ENCODE measurements around the gene VASH1. TPM values are rescaled to one million over a fixed set of nuclear protein-coding genes. Genes with fewer than 3 reads are reported as not detected.

VASH1 gene
- total and polyA plus RNA-seq, 10 donors = 6.4 to 39.1 (median 19.5) TPM

DNA sequence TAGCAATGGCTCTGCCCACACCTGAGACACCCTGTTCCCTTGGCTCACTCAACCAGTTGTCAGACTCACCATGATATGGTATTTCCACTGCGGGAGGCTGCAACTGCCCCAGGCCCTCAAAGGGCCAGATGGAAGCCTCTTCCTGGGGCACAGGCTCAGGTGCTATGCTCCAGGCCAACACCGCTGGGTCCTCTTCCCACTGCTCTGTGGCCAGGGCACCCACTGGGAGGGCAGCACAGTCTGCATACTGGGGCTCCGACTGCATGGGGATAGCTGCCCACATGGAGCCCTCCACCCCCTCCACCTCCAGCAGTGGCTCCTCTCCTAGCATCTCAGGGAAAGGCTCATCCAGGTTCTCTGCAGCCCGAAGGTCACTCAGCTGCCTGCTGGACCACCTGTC, 47.7 kb downstream of the VASH1 start:
- no peak for DNase-seq
- no peak overlapping the region for H3K27ac ChIP-seq
- no peaks in the 10 kb centered on the region for H3K27me3 ChIP-seq (replicated peaks in 1 of 7)
- 94 to 100% (median 99%) methylated on average over 4 of the region's 4 CpGs for WGBS, 5 donors
- peaks cover 0 to 57% (median 41%) of the 10 kb centered on the region in 6 donors for H3K36me3 ChIP-seq
- intact Hi-C loops (cut with DNase I; ENCODE audit: low total_unique reads) = no loop called here
- TF ChIP-seq, protein P1, sequence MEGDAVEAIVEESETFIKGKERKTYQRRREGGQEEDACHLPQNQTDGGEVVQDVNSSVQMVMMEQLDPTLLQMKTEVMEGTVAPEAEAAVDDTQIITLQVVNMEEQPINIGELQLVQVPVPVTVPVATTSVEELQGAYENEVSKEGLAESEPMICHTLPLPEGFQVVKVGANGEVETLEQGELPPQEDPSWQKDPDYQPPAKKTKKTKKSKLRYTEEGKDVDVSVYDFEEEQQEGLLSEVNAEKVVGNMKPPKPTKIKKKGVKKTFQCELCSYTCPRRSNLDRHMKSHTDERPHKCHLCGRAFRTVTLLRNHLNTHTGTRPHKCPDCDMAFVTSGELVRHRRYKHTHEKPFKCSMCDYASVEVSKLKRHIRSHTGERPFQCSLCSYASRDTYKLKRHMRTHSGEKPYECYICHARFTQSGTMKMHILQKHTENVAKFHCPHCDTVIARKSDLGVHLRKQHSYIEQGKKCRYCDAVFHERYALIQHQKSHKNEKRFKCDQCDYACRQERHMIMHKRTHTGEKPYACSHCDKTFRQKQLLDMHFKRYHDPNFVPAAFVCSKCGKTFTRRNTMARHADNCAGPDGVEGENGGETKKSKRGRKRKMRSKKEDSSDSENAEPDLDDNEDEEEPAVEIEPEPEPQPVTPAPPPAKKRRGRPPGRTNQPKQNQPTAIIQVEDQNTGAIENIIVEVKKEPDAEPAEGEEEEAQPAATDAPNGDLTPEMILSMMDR (IDR thresholded peaks at IDR 0.05 in 8 of 11, conservative IDR thresholded peaks at IDR 0.05 in 3 of 11) = no peak
- TF ChIP-seq POLR2A (IDR thresholded peaks at IDR 0.05) (no peak), POLR2AphosphoS5 (IDR thresholded peaks at IDR 0.05) (peak in 1 of 3 donors; percentile 33)
- peaks cover 15 to 58% (median 40%) of the 10 kb centered on the region in 6 donors for H3K4me1 ChIP-seq
- H3K4me3 ChIP-seq = no peak overlapping the region
- H3K9me3 ChIP-seq = no peaks in the 10 kb centered on the region

DNA sequence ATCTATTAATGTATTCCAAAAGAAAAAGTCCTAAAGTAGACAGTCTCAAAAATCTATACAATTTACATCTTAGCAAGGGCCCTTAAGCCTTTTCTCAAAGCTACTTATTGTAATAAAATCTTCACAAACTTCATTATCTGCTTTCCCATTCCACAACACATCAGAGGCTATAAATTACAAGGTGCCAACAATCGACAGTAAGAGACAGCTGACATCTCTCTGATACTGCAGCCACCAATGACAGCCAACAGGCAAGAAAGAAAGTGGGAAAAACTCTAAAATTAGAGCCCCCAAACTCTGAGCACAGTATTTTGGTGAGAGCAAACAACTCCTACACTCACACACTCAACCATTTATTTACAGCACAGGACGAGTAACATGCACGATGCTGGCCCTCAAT, 49.3 kb downstream of the VASH1 start:
- H3K36me3 ChIP-seq = peaks cover 0 to 42% (median 31%) of the 10 kb centered on the region in 6 donors
- TF ChIP-seq, protein P1 (IDR thresholded peaks at IDR 0.05 in 8 of 11, conservative IDR thresholded peaks at IDR 0.05 in 3 of 11) = no peak
- H3K4me3 ChIP-seq = peak overlapping the region; percentile 2 to 96 (median 84)
- H3K9me3 ChIP-seq = no peaks in the 10 kb centered on the region
- peak overlapping the region in 7 of 8 donors; percentile 91 to 96 (median 91) for H3K27ac ChIP-seq
- no peak for DNase-seq
- peaks cover 15 to 58% (median 40%) of the 10 kb centered on the region in 6 donors for H3K4me1 ChIP-seq
- intact Hi-C loops (cut with DNase I; ENCODE audit: low total_unique reads) = no loop called here
- no peaks in the 10 kb centered on the region for H3K27me3 ChIP-seq (replicated peaks in 1 of 7)
- WGBS, 5 donors = 44 to 62% (median 53%) methylated on average over 3 of the region's 3 CpGs

DNA sequence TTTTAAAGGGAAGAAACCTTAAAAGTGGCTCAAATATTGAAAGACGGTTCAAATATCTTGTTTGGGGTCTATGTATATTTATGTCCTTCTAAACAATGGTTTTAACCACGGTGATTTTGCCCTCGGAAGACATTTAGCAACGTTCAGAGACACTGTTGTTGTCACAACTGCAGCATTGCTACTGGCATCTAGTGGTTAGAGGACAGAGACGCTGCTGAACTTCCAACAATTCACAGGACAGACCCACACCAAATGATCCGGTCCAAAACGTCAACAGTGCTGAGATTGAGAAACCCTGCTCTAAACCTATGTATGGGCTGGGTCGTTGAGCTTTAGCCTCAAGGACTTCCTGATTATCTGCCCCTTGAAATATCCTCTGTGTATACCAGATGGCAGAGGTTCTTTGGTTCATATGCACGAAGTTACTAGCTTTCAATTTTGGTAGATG, 49.7 kb downstream of the VASH1 start:
- Histone ChIP-seq H3K4me1 (peaks cover 15 to 58% (median 40%) of the 10 kb centered on the region in 6 donors), H3K9me3 (no peaks in the 10 kb centered on the region), H3K27me3 (replicated peaks in 1 of 7) (no peaks in the 10 kb centered on the region), H3K4me3 (peak overlapping the region; percentile 2 to 96 (median 84)), H3K27ac (peak overlapping the region; percentile 79 to 96 (median 91)), H3K36me3 (peaks cover 0 to 37% (median 28%) of the 10 kb centered on the region in 6 donors)
- intact Hi-C loops (cut with DNase I; ENCODE audit: low total_unique reads) = no loop called here
- no peak for DNase-seq
- WGBS, 5 donors = 5 to 9% (median 7%) methylated on average over 9 of the region's 9 CpGs
- TF ChIP-seq POLR2AphosphoS5 (IDR thresholded peaks at IDR 0.05) (peak in 1 of 3 donors; percentile 52), POLR2A (IDR thresholded peaks at IDR 0.05) (no peak)
- TF ChIP-seq, protein P1 (IDR thresholded peaks at IDR 0.05 in 8 of 11, conservative IDR thresholded peaks at IDR 0.05 in 3 of 11) = peak in 6 of 11 experiments; percentile 22 to 37 (median 29)

DNA sequence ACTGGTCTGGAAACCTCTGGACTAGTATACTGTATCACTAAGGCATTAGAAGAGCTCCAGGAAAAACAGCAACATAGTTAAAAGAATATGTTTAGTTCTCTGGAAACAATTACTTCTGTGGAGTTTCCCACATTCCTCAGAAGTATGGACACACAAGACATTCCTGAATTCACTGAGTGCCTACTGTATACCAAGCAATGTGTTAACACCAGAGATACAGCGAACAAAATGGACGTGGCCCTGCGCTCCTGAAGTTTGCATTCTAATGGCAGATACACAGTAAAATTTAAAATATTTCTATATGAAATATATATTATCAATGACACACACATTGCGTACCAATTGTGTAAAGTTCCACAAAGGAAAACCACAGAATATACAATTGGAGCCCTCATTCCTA, 50.3 kb downstream of the VASH1 start:
- no peaks in the 10 kb centered on the region for H3K27me3 ChIP-seq (replicated peaks in 1 of 7)
- TF ChIP-seq, protein P1 (IDR thresholded peaks at IDR 0.05 in 8 of 11, conservative IDR thresholded peaks at IDR 0.05 in 3 of 11) = no peak
- TF ChIP-seq POLR2AphosphoS5 (IDR thresholded peaks at IDR 0.05) (no peak), POLR2A (IDR thresholded peaks at IDR 0.05) (no peak)
- no peak for DNase-seq
- peaks cover 0 to 31% (median 23%) of the 10 kb centered on the region in 6 donors for H3K36me3 ChIP-seq
- peak overlapping the region; percentile 79 to 96 (median 91) for H3K27ac ChIP-seq
- intact Hi-C loops (cut with DNase I; ENCODE audit: low total_unique reads) = no loop called here
- H3K4me3 ChIP-seq = peak overlapping the region; percentile 81 to 96 (median 84)
- H3K9me3 ChIP-seq = no peaks in the 10 kb centered on the region
- 30 to 56% (median 43%) methylated on average over 4 of the region's 4 CpGs for WGBS, 5 donors
- peaks cover 15 to 58% (median 40%) of the 10 kb centered on the region in 6 donors for H3K4me1 ChIP-seq
